Left colon (tissue), 2 donors: ENCODE data around the gene SH3YL1. TPM values are rescaled to one million over a fixed set of nuclear protein-coding genes. Genes with fewer than 3 reads are reported as not detected.

Experiments used
- ATAC-seq: fragments of 200-7000 bp; cut with Tn5 transposase; one replicate; pipeline ENCODE4 v1.9.1; 2020; ENCODE audit warnings: mild to moderate bottlenecking, moderate library complexity
- DNase-seq, 2 donors: peaks; one replicate each; pipeline ENCODE4 v3.0.0-alpha.2; 2020
- intact Hi-C, 2 donors: fragments of 100-400 bp; cut with DNase I in 1 of 2; cut with micrococcal nuclease in 1 of 2; formaldehyde crosslinking; loops; one replicate each; pipeline versions ENCODE4 v1.11.2 to v1.14.0; 2022; cut with DNase I, micrococcal nuclease
- total RNA-seq, 2 donors: library from RNA; stranded (reverse); fragmentation: NEBNext Ultra II Directional; extraction: Animal tissue kit (Norgen Biotek cat#: 25700); gene quantifications; one replicate each; pipeline ENCODE4 v1.2.1, GENCODE V29; 2021
- donor health status: DM: no; HTN: no; CAD: no.
- donor health status: DM: yes; HTN: yes; CAD: no.

Gene SH3YL1
- total RNA-seq, 2 donors from 2014 or later, result 79.7 to 122 TPM

DNA sequence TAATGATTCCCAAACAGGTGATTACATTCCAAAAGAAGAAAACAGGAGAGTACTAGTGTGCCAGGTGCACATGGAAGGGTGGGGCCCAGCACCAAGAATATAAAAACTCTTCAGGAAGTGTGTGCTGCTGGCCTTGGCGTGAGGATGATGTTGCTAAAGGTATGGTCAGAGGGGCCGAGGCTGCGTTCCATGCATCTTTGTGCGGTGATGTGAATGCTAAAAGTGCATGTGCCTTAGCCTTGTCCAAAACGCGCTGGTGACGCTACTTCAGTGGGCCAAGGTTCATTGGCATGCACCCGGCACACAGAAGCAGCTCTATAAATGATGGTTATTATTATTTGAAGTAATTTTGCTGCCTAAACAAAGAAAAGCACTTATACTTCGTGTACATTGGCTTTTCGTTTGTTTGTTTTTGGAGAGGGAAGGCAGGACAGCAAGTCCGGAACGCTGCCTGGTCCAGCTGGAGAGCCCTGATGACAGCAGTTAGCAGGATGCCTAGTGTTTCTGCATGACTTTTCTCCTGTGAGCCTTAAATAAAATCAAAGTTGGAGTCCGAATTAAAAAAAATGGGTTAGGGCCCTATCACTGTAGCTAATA lies 21.2 kb upstream of the SH3YL1 start:
- intact Hi-C loops, result no loop called here
- ATAC-seq (peak; percentile 49), DNase-seq (no peak)

GRCh38 chr2:283996-284794 lies 20.4 kb upstream of the SH3YL1 start:
- ATAC-seq (no peak), DNase-seq (no peak)
- intact Hi-C loops, result no loop called here

- intact Hi-C loops, result no loop called here
- no peak for ATAC-seq
- no peak for DNase-seq
These were observed 18.8 kb upstream of the SH3YL1 start for GRCh38 chr2:282371-283263.

DNA sequence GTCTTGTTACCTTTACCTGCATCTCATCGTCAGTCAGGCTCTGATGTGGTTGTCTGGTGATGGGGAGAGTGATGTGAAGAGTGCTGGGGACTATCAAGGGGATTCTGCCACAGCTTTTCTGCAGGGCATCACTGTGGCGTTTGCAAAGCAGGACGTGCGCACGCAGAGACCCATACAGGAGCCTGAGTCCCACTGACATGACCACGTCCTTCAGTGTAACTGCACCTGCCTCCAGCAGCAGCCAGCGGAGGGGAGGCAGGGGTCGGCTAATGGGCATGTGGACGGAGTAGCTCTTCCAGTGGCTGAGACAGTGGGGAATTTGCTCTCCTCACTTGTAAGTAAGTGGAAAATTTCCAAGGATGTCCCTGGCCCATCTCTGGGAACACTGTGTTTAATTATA lies 17.5 kb upstream of the SH3YL1 start:
- no peak for DNase-seq
- ATAC-seq, result no peak
- intact Hi-C loops, result no loop called here

DNA sequence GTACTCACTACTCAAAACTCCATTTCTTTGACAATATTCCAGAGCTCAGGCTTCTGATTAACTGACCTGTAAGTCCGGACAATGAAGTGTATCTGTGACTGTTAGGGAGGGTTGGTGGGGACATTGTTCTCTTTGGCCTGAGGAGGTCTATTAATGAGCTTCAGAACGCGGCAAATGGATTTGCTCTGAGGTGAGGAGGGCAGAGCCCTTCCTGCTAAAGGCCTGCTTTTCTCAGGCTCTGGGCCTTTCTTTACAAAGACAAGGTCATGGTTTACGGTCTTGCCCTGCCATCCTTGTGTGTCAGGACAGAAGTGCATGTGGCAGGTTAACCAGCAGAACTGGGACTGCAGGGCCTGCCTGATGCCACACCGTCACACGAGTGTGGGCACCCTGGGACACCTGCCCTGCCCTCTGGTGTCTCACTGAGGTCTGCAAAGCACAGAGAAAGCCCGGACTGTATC lies 16.8 kb upstream of the SH3YL1 start:
- ATAC-seq (no peak), DNase-seq (no peak)
- intact Hi-C loops, result no loop called here

DNA sequence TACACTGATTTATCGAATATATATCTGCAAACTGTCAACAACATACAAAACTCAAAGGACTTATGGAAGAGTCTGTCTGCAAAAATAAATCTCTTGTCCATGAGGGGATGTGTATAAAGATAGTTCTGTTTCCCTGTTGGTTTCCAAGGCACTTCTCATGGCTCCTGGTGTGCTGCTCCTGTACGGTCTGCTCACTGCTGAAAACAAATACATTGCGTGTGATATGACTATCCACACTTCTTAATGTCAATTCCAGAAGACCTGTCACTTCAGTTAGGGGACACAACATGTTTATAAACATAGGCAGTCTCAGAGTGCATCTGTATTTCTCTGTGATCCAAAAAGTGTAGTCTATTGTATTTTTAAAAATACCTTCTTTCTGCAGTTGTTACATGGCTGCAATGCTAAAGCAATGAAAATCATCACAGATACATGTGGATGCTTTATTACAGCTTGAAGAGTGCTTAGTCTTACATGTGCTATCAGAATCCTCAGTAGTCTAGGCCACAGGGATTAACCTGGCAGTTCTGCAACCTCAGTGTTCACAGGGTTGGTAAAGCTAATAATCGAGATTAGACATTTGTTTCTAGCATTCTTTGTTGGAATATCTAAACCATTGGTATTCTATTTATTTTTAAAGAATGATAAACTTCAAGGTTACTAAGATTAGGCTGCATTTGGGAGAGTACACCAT lies 16.3 kb upstream of the SH3YL1 start:
- intact Hi-C loops, result no loop called here
- DNase-seq (no peak), ATAC-seq (no peak)

DNA sequence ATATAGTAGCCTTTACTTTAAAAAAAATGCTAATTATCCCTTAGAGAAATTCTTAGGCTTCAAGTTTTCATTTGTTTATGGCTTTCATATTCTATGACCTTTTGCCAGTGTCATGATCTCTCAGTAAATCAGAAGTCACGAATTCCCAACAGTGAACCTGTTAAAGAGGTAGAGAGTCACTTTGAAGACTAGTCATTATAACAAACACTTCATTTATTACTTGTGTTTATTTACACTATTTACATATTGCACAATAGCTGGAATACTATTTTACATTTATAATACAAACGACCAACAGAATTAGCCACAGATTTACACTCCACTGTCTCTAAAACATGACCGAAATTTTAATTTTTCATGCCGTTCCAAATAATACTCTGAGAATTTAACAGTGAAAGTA lies 15.5 kb upstream of the SH3YL1 start:
- DNase-seq (no peak), ATAC-seq (no peak)
- intact Hi-C loops, result no loop called here

DNA sequence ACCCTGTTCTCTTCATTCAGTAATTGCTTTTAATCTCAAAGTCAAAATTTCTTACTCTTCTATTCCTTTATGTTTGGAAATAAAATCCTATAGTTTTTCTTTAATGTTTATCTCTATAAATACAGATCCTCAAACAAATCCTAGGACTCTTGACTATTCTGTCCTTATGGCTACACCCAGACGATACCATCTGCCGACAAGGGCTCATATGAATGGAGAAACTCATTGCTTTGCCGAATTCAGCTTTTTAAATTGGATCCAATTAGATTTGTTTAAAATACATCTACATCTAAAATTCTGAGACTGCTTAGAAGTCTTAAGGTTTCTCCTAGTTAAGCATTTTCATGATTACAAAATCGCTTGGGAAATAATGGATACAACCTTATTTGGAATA lies 15.1 kb upstream of the SH3YL1 start:
- no peak for ATAC-seq
- intact Hi-C loops, result no loop called here

GRCh38 chr2:278312-278926 lies 14.6 kb upstream of the SH3YL1 start:
- intact Hi-C loops, result no loop called here
- DNase-seq (no peak), ATAC-seq (no peak)

More for the DNA sequence above, 15.1 kb upstream of the SH3YL1 start:
- no peak for DNase-seq

- no peak for DNase-seq
- ATAC-seq, result peak; percentile 74
These were observed 11.6 kb upstream of the SH3YL1 start for GRCh38 chr2:275466-275865.

DNA sequence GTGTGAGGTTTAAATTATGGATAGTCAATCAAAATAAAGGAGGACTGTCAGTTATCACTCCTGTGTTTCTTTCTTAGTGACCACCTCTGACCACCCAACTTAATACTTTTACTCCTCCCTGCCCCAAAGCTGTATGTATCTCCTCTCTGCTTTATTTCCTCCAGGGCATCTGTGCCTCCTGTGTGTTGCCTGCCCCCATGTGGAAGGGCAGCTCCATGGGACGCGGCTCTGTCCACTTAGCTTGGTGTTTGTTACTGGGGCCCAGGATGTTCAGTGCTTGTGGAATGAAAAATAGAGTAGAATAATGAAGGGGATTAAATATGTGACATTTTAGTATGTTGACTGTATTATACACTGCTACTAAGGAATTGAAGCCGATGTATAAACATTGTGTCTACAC lies 10.7 kb upstream of the SH3YL1 start:
- no peak for DNase-seq
- intact Hi-C loops, result no loop called here
- ATAC-seq, result peak; percentile 62

More at GRCh38 chr2:275466-275865, 11.6 kb upstream of the SH3YL1 start:
- intact Hi-C loops, result no loop called here

DNA sequence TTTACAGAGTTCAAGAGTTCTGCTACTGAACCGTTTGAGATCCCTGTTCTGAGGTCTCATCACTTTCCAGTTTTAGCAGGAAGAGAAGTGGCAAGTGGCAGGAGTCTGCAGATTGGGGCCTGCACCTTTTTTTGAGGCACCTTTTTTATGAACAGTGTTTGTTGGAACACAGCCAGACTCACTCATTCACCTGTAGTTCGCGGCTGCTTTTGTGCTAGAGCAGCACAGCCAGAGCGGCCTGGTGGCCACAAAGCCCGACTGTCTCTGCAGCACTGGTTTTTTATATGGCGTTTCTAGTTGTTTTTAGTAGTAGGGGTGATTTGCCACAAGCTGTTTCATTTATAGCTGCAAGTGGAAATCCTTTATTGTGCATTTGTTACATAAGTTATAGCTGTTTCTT lies 9.5 kb upstream of the SH3YL1 start:
- DNase-seq (no peak), ATAC-seq (peak; percentile 51)
- intact Hi-C loops, result no loop called here

GRCh38 chr2:271917-272316 lies 8.1 kb upstream of the SH3YL1 start:
- intact Hi-C loops, result no loop called here
- ATAC-seq (no peak), DNase-seq (no peak)

DNA sequence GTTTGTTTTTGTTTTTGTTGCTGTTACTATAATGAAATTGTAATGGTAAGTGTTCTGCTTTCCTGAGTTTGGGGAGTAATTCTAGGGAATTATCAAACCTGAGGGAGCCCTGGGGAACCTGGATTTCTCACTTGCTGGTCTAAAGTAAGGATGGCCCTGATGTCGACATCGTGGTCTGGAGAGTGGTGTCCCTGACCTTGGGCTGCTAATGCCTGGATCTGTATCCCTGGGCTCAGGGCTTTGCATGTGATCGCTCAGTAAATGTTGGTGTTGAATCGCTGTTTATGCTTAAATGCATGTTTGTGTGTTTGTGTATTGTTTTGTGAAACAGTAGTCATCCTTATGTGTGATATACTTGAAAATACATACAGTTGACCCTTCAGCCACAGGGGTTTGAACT lies 7.0 kb upstream of the SH3YL1 start:
- intact Hi-C loops, result no loop called here
- DNase-seq, result no peak
- no peak for ATAC-seq

- DNase-seq (no peak), ATAC-seq (no peak)
- intact Hi-C loops, result no loop called here
These were observed 5.7 kb upstream of the SH3YL1 start for GRCh38 chr2:269356-270030.

DNA sequence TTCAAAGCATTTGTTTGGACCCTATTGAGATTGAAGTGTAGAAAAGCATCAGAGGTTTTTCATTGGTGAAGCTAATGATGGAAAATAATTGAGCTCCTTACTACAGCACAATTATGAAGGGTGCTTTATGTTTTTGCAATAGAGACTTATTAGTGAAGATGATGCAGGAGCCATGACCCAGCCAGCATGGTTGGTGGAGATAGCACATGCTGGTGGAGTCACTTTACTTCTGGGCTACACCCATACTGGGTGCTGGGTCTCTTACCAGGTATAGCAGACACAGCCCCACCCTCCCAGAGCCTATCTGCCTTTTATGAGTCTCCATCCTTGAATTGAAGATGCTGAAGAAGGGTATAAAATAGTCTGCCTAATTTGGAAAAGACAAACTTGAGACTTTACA lies 4.5 kb upstream of the SH3YL1 start:
- no peak for DNase-seq
- no peak for ATAC-seq
- intact Hi-C loops, result no loop called here

GRCh38 chr2:264493-265468 lies 949 bp upstream of the SH3YL1 start, which contains the start of gene ACP1:
Gene ACP1 (plus strand): TSS chr2:264947. CDS start chr2:264965, 18 bp downstream.
- peak; percentile 91 for ATAC-seq
- intact Hi-C loops, result no loop called here
- peak; percentile 98 to 99 for DNase-seq
